ENCODE measurements around the gene LMAN2. TPM values are rescaled to one million over a fixed set of nuclear protein-coding genes. Genes with fewer than 3 reads are reported as not detected.

LMAN2 gene
- total and polyA plus RNA-seq, 2 experiments from 2014 or later, result 153 to 227 TPM

GRCh38 chr5:177317959-177318377 is 33.5 kb downstream of the LMAN2 start:
- TF ChIP-seq CTCF (conservative IDR thresholded peaks at IDR 0.05; ENCODE audit: low read depth in 2 of 2), result peak; percentile 95 to 98
- TF ChIP-seq EZH2phosphoT487 (IDR thresholded peaks at IDR 0.05; ENCODE audit: unreplicated experiment), result no peak
- Histone ChIP-seq H3K4me3 (no peak overlapping the region), H3F3A (replicated peaks; ENCODE audit: low read depth) (peaks cover 5% of the 10 kb centered on the region), H3K4me1 (ENCODE audit: insufficient read depth) (peaks cover under 1% of the 10 kb centered on the region; the same call in 1 of the 2 replicates), H3K27ac (ENCODE audit: low read depth) (no peak overlapping the region), H4K20me1 (replicated peaks; ENCODE audit: insufficient read depth) (no peaks in the 10 kb centered on the region), H3K79me2 (replicated peaks; ENCODE audit: insufficient read depth) (no peaks in the 10 kb centered on the region), H3K4me2 (no peak overlapping the region), H3K9me2 (ENCODE audit: insufficient read depth) (no peaks in the 10 kb centered on the region), H3K27me3 (ENCODE audit: insufficient read depth) (no peaks in the 10 kb centered on the region), H2AFZ (no peak overlapping the region), H3K36me3 (ENCODE audit: insufficient read depth) (no peaks in the 10 kb centered on the region; the same call in 1 of the 2 replicates)
- Mint-ChIP-seq H3K27ac (no peak overlapping the region), H3K36me3 (ENCODE audit: low read depth) (no peaks in the 10 kb centered on the region; the same call in 2 of the 3 replicates), H3K4me1 (peaks cover 5% of the 10 kb centered on the region), H3K4me3 (peak overlapping the region; percentile 30; the same call in 1 of the 3 replicates), H3K27me3 (ENCODE audit: insufficient read depth, low read depth, poor library complexity) (peaks cover 19% of the 10 kb centered on the region), H3K9me3 (no peaks in the 10 kb centered on the region; the same call in 1 of the 3 replicates)
- ATAC-seq (peak; percentile 63), DNase-seq (ENCODE audit: low spot score) (peak; percentile 87)

GRCh38 chr5:177316005-177316404 is 35.5 kb downstream of the LMAN2 start:
- no peak overlapping the region for H3K4me2 ChIP-seq
- Mint-ChIP-seq H3K36me3 (ENCODE audit: low read depth) (no peaks in the 10 kb centered on the region; the same call in 2 of the 3 replicates), H3K4me3 (no peak overlapping the region), H3K27me3 (ENCODE audit: insufficient read depth, low read depth, poor library complexity) (peaks cover 20% of the 10 kb centered on the region), H3K4me1 (peaks cover 9% of the 10 kb centered on the region), H3K27ac (no peak overlapping the region), H3K9me3 (no peaks in the 10 kb centered on the region; the same call in 1 of the 3 replicates)
- TF ChIP-seq CREB1 (CRISPR knock-in tag; IDR thresholded peaks at IDR 0.05; ENCODE audit: low read depth) (no peak), ZNF331 (CRISPR knock-in tag; IDR thresholded peaks at IDR 0.05; ENCODE audit: low read depth) (no peak), EZH2phosphoT487 (IDR thresholded peaks at IDR 0.05; ENCODE audit: unreplicated experiment) (no peak), ZNF114 (CRISPR knock-in tag; IDR thresholded peaks at IDR 0.05) (no peak), ETS1 (IDR thresholded peaks at IDR 0.05) (no peak)
- H2AFZ ChIP-seq, result no peak overlapping the region
- no peaks in the 10 kb centered on the region for H3K27me3 ChIP-seq (ENCODE audit: insufficient read depth)
- H3K4me3 ChIP-seq, result no peak overlapping the region
- H3F3A ChIP-seq (replicated peaks; ENCODE audit: low read depth), result peaks cover 10% of the 10 kb centered on the region
- no peak for ATAC-seq
- H3K27ac ChIP-seq (ENCODE audit: low read depth), result no peak overlapping the region
- H4K20me1 ChIP-seq (replicated peaks; ENCODE audit: insufficient read depth), result no peaks in the 10 kb centered on the region
- H3K9me2 ChIP-seq (ENCODE audit: insufficient read depth), result no peaks in the 10 kb centered on the region
- no peak for DNase-seq (ENCODE audit: low spot score)
- H3K36me3 ChIP-seq (ENCODE audit: insufficient read depth), result no peaks in the 10 kb centered on the region; the same call in 1 of the 2 replicates
- peaks cover 6% of the 10 kb centered on the region; the same call in 1 of the 2 replicates for H3K4me1 ChIP-seq (ENCODE audit: insufficient read depth)
- no peaks in the 10 kb centered on the region for H3K79me2 ChIP-seq (replicated peaks; ENCODE audit: insufficient read depth)

- no peak overlapping the region for H3K4me2 ChIP-seq
- no peaks in the 10 kb centered on the region for H3K9me2 ChIP-seq (ENCODE audit: insufficient read depth)
- no peaks in the 10 kb centered on the region; the same call in 1 of the 2 replicates for H3K36me3 ChIP-seq (ENCODE audit: insufficient read depth)
- H3F3A ChIP-seq (replicated peaks; ENCODE audit: low read depth), result peaks cover 10% of the 10 kb centered on the region
- no peak overlapping the region for H2AFZ ChIP-seq
- ATAC-seq (no peak), DNase-seq (ENCODE audit: low spot score) (no peak)
- Mint-ChIP-seq H3K27me3 (ENCODE audit: insufficient read depth, low read depth, poor library complexity) (peaks cover 20% of the 10 kb centered on the region), H3K36me3 (ENCODE audit: low read depth) (no peaks in the 10 kb centered on the region; the same call in 2 of the 3 replicates), H3K4me3 (no peak overlapping the region), H3K4me1 (peaks cover 14% of the 10 kb centered on the region), H3K9me3 (no peaks in the 10 kb centered on the region; the same call in 1 of the 3 replicates), H3K27ac (no peak overlapping the region)
- no peaks in the 10 kb centered on the region for H3K79me2 ChIP-seq (replicated peaks; ENCODE audit: insufficient read depth)
- no peak overlapping the region for H3K27ac ChIP-seq (ENCODE audit: low read depth)
- no peak overlapping the region for H3K4me3 ChIP-seq
- peaks cover 11% of the 10 kb centered on the region for H3K4me1 ChIP-seq (ENCODE audit: insufficient read depth)
- no peaks in the 10 kb centered on the region for H3K27me3 ChIP-seq (ENCODE audit: insufficient read depth)
- peaks cover 5% of the 10 kb centered on the region; the same call in 1 of the 2 replicates for H4K20me1 ChIP-seq (replicated peaks; ENCODE audit: insufficient read depth)
- TF ChIP-seq ETS1 (IDR thresholded peaks at IDR 0.05), result no peak
- no peak for TF ChIP-seq JUNB (IDR thresholded peaks at IDR 0.05; ENCODE audit: unreplicated experiment)
- no peak for TF ChIP-seq REST (IDR thresholded peaks at IDR 0.05; ENCODE audit: unreplicated experiment)
- TF ChIP-seq NANOG (IDR thresholded peaks at IDR 0.05; ENCODE audit: borderline replicate concordance), result no peak
- TF ChIP-seq EZH2phosphoT487 (IDR thresholded peaks at IDR 0.05; ENCODE audit: unreplicated experiment), result no peak
- no peak for TF ChIP-seq POLR2AphosphoS5 (IDR thresholded peaks at IDR 0.05; ENCODE audit: low read depth)
Measured at GRCh38 chr5:177315411-177315810, 36.1 kb downstream of the LMAN2 start.

Measured in GM23338 (cell line).